Lung (tissue), 12 donors: ENCODE measurements around the gene MRPS24. TPM values are rescaled to one million over a fixed set of nuclear protein-coding genes. Genes with fewer than 3 reads are reported as not detected.

Source experiments
- ATAC-seq: fragments of 200-7000 bp; cut with Tn5 transposase; one replicate; pipeline ENCODE4 v1.9.1; 2020; ENCODE audit warnings: moderate number of reproducible peaks; ENCODE audit not compliant: insufficient read depth, low FRiP score
- DNase-seq, 3 donors: peaks; one replicate each; pipeline ENCODE4 v3.0.0-alpha.2; 2013 to 2017
- H3K27ac ChIP-seq, 2 donors: one replicate each; pipeline ENCODE4 v1.5.1; 2013; ENCODE audit warnings: mild to moderate bottlenecking in 2 of 2, moderate library complexity in 2 of 2, control low read depth in 1 of 2, inconsistent platforms in 1 of 2, low read depth in 1 of 2, low read length in 1 of 2
- H3K27me3 ChIP-seq, 3 donors: one replicate each; pipeline ENCODE4 v1.5.1; 2013; ENCODE audit warnings: low read length in 2 of 3; ENCODE audit not compliant: control insufficient read depth in 3 of 3, insufficient read depth in 3 of 3
- H3K36me3 ChIP-seq, 4 donors: one replicate each; pipeline ENCODE4 v1.5.1; 2013; ENCODE audit warnings: low read length in 4 of 4, mild to moderate bottlenecking in 1 of 4, moderate library complexity in 1 of 4; ENCODE audit not compliant: control insufficient read depth in 4 of 4, insufficient read depth in 4 of 4
- H3K4me1 ChIP-seq, 5 donors: one replicate each; pipeline ENCODE4 v1.5.1; 2013; ENCODE audit warnings: low read length in 5 of 5, mild to moderate bottlenecking in 2 of 5, moderate library complexity in 1 of 5; ENCODE audit not compliant: control insufficient read depth in 5 of 5, insufficient read depth in 5 of 5
- H3K4me3 ChIP-seq: one replicate; pipeline ENCODE4 v1.5.1; 2013; ENCODE audit warnings: mild to moderate bottlenecking, control low read depth, moderate library complexity
- H3K9ac ChIP-seq, 2 donors: one replicate each; pipeline ENCODE4 v1.5.1; 2013; ENCODE audit warnings: low read length in 2 of 2, control low read depth in 1 of 2; ENCODE audit not compliant: insufficient read depth in 1 of 2
- H3K9me3 ChIP-seq, 4 donors: one replicate each; pipeline ENCODE4 v1.5.1; 2013; ENCODE audit warnings: low read length in 3 of 4, mild to moderate bottlenecking in 1 of 4, moderate library complexity in 1 of 4; ENCODE audit not compliant: control insufficient read depth in 4 of 4, insufficient read depth in 3 of 4
- CTCF ChIP-seq: IDR thresholded peaks from 2 replicates; pipeline ENCODE4 v1.5.1; 2012; ENCODE audit warnings: mild to moderate bottlenecking; ENCODE audit errors: control extremely low read depth, extremely low read depth
- WGBS, 2 donors: extraction: QIAGEN DNeasy Blood & Tissue Kit; methylation state at CpG; one replicate each; pipeline ENCODE4 v1.1.7; 2013; 5-methylcytosine and 5-hydroxymethylcytosine counted together
- polyA plus RNA-seq, 2 donors: library from polyadenylated mRNA; stranded (reverse); fragments of 200-250 nt; gene quantifications; one replicate each; pipeline ENCODE4 v1.2.1, GENCODE V29; 2013
- total RNA-seq, 2 donors: library from RNA; depleted of rRNA in 1 of 2; stranded (reverse); fragments of >200 nt in 1 of 2; gene quantifications; one replicate each; pipeline ENCODE4 v1.2.1, GENCODE V29; 2014 to 2021
- donor health status: control.
- donor health status: control.
- donor health status: Bipolar disorder and iron deficiency.
- donor health status: healthy.
- donor health status: DM: yes; HTN: yes; CAD: no.

The MRPS24 gene
- total and polyA plus RNA-seq, 4 donors = 33.6 to 126 (median 108) TPM

GRCh38 chr7:43844662-43845061, 24.7 kb downstream of the MRPS24 start:
- Histone ChIP-seq H3K27ac (no peak overlapping the region), H3K27me3 (peaks cover 0 to 5% (median 0%) of the 10 kb centered on the region in 3 donors), H3K36me3 (no peaks in the 10 kb centered on the region), H3K4me3 (no peak overlapping the region), H3K9ac (no peak overlapping the region), H3K4me1 (no peaks in the 10 kb centered on the region), H3K9me3 (no peaks in the 10 kb centered on the region)
- no peak for TF ChIP-seq CTCF
- WGBS, 2 donors = 81 to 95% methylated on average over 2 of the region's 2 CpGs
- DNase-seq = no peak
- no peak for ATAC-seq

- H3K27ac ChIP-seq = no peak overlapping the region
- H3K9ac ChIP-seq = no peak overlapping the region
- no peak for ATAC-seq
- 92 to 95% methylated on average over 2 of the region's 2 CpGs for WGBS, 2 donors
- peak overlapping the region; percentile 25 for H3K4me3 ChIP-seq
- peaks cover 0 to 5% (median 0%) of the 10 kb centered on the region in 3 donors for H3K27me3 ChIP-seq
- no peaks in the 10 kb centered on the region for H3K36me3 ChIP-seq
- H3K4me1 ChIP-seq = no peaks in the 10 kb centered on the region
- H3K9me3 ChIP-seq = no peaks in the 10 kb centered on the region
- no peak for DNase-seq
- TF ChIP-seq CTCF = no peak
Observed at GRCh38 chr7:43844257-43844656, 25.1 kb downstream of the MRPS24 start.

GRCh38 chr7:43843296-43843695, 26.0 kb downstream of the MRPS24 start:
- ATAC-seq (no peak), DNase-seq (no peak)
- Histone ChIP-seq H3K27ac (no peak overlapping the region), H3K36me3 (no peaks in the 10 kb centered on the region), H3K9me3 (no peaks in the 10 kb centered on the region), H3K9ac (no peak overlapping the region), H3K4me1 (no peaks in the 10 kb centered on the region), H3K27me3 (peaks cover 0 to 5% (median 0%) of the 10 kb centered on the region in 3 donors), H3K4me3 (no peak overlapping the region)
- TF ChIP-seq CTCF = no peak
- 91 to 93% methylated on average over 4 of the region's 4 CpGs for WGBS, 2 donors

- 78 to 87% methylated on average over 9 of the region's 9 CpGs for WGBS, 2 donors
- no peaks in the 10 kb centered on the region for H3K4me1 ChIP-seq
- no peak for ATAC-seq
- H3K9ac ChIP-seq = peak overlapping the region in 1 of 2 donors; percentile 86
- no peak overlapping the region for H3K4me3 ChIP-seq
- DNase-seq = no peak
- H3K36me3 ChIP-seq = no peaks in the 10 kb centered on the region
- H3K27me3 ChIP-seq = peaks cover 0 to 5% (median 0%) of the 10 kb centered on the region in 3 donors
- TF ChIP-seq CTCF = no peak
- H3K9me3 ChIP-seq = no peaks in the 10 kb centered on the region
- H3K27ac ChIP-seq = no peak overlapping the region
Observed at GRCh38 chr7:43838201-43838658, 31.1 kb downstream of the MRPS24 start.
